DMS79 treated with DMSO at 0.1 percent for 48 hours (cell line): ENCODE data around the gene EDC3.
"Not testable (repeated sequence)": the region's sequence is repeated elsewhere in the genome, so short reads cannot be mapped to it uniquely, and the experiment has no call there.

ENCODE experiments used
- DNase-seq: peaks from one replicate; lab custom pipeline; 2025; lab: John Stamatoyannopoulos, UW

EDC3 gene

GRCh38 chr15:74695597-74696397 lies at the start of gene EDC3:
Gene EDC3 (minus strand): TSS chr15:74696024. CDS start chr15:74675124, 20,900 bp downstream.
- DNase-seq, result peak; percentile 62

- no peak for DNase-seq
Observed at GRCh38 chr15:74742422-74742821, 46.6 kb upstream of the EDC3 start.

GRCh38 chr15:74738239-74738638 lies 42.4 kb upstream of the EDC3 start:
- DNase-seq, result not testable (repeated sequence)

GRCh38 chr15:74735305-74735704 lies 39.5 kb upstream of the EDC3 start:
- DNase-seq, result no peak

GRCh38 chr15:74733269-74733668 lies 37.4 kb upstream of the EDC3 start:
- no peak for DNase-seq

- DNase-seq, result no peak
Observed at GRCh38 chr15:74732846-74733245, 37.0 kb upstream of the EDC3 start.

- DNase-seq, result no peak
Observed at GRCh38 chr15:74730619-74731316, 34.9 kb upstream of the EDC3 start.

GRCh38 chr15:74729372-74729771 lies 33.5 kb upstream of the EDC3 start:
- DNase-seq, result not testable (repeated sequence)

GRCh38 chr15:74728699-74729098 lies 32.9 kb upstream of the EDC3 start:
- not testable (repeated sequence) for DNase-seq

- DNase-seq, result peak; percentile 1
Observed at GRCh38 chr15:74727727-74728126, 31.9 kb upstream of the EDC3 start.

- no peak for DNase-seq
Observed at GRCh38 chr15:74726774-74727164, 30.9 kb upstream of the EDC3 start.

- DNase-seq, result peak; percentile 1
Observed at GRCh38 chr15:74725845-74726773, 30.3 kb upstream of the EDC3 start.

- DNase-seq, result peak; percentile 2
Observed at GRCh38 chr15:74725225-74725774, 29.5 kb upstream of the EDC3 start, which contains the start of gene CYP1A1. Gene CYP1A1 (minus strand): TSS chr15:74725528. CDS start chr15:74723097, 2,431 bp downstream.

GRCh38 chr15:74724570-74725224 lies 28.9 kb upstream of the EDC3 start:
- no peak for DNase-seq

GRCh38 chr15:74723754-74724334 lies 28.0 kb upstream of the EDC3 start:
- DNase-seq, result peak; percentile 32

GRCh38 chr15:74723187-74723586 lies 27.4 kb upstream of the EDC3 start:
- no peak for DNase-seq

- no peak for DNase-seq
Observed at GRCh38 chr15:74722591-74722990, 26.8 kb upstream of the EDC3 start.

- no peak for DNase-seq
Observed at GRCh38 chr15:74716651-74717050, 20.8 kb upstream of the EDC3 start.

- DNase-seq, result no peak
Observed at GRCh38 chr15:74712311-74712710, 16.5 kb upstream of the EDC3 start.

- no peak for DNase-seq
Observed at GRCh38 chr15:74710319-74711094, 14.7 kb upstream of the EDC3 start.
